Stomach (tissue), 9 donors: ENCODE data around the gene SLC16A5. TPM values are rescaled to one million over a fixed set of nuclear protein-coding genes. Genes with fewer than 3 reads are reported as not detected.

Source experiments
- DNase-seq, 2 donors: peaks; one replicate each; pipeline versions ENCODE4 v3.0.0 to v3.0.0-alpha.2; 2013 to 2019
- H3K27ac ChIP-seq, 5 donors: fragments of 200-600 bp in 4 of 5; sonication (generic) in 4 of 5; one replicate each; pipeline ENCODE4 v1.5.1; 2013 to 2019; ENCODE audit warnings: mild to moderate bottlenecking in 1 of 5, moderate library complexity in 1 of 5
- H3K27me3 ChIP-seq, 3 donors: fragments of 200-600 bp; sonication (generic); one replicate each; pipeline ENCODE4 v1.5.1; 2017 to 2019; ENCODE audit warnings: mixed run types in 1 of 3
- H3K36me3 ChIP-seq, 4 donors: fragments of 200-600 bp; sonication (generic); 1 replicate in 3 of 4; 2 replicates in 1 of 4; pipeline ENCODE4 v1.5.1; 2016 to 2019
- H3K4me1 ChIP-seq, 4 donors: fragments of 200-600 bp; sonication (generic); one replicate each; pipeline ENCODE4 v1.5.1; 2016 to 2019
- H3K4me3 ChIP-seq, 4 donors: fragments of 200-600 bp; sonication (generic) in 3 of 4; one replicate each; pipeline ENCODE4 v1.5.1; 2016 to 2019; ENCODE audit warnings: mild to moderate bottlenecking in 1 of 4
- H3K9me3 ChIP-seq, 4 donors: fragments of 200-600 bp; sonication (generic); one replicate each; pipeline ENCODE4 v1.5.1; 2016 to 2019
- EP300 ChIP-seq: sonication (generic); formaldehyde crosslinking; IDR thresholded peaks from one replicate; pipeline ENCODE4 v1.6.1; 2017; ENCODE audit warnings: antibody characterized with exemption
- POLR2A ChIP-seq, 4 donors: fragments of 450-650 bp; IDR thresholded peaks; one replicate each; pipeline ENCODE4 v1.6.1; 2016; ENCODE audit warnings: antibody characterized with exemption in 4 of 4, control low read depth in 2 of 4, mild to moderate bottlenecking in 1 of 4, moderate library complexity in 1 of 4
- POLR2AphosphoS5 ChIP-seq, 3 donors: sonication (generic); formaldehyde crosslinking; IDR thresholded peaks; one replicate each; pipeline ENCODE4 v1.6.1; 2016; ENCODE audit warnings: antibody characterized with exemption in 3 of 3
- WGBS, 5 donors: extraction: QIAGEN DNeasy Blood & Tissue Kit in 3 of 5; methylation state at CpG; one replicate each; pipeline versions ENCODE4 v1.1.5 to v1.1.7; 2013 to 2018; 5-methylcytosine and 5-hydroxymethylcytosine counted together
- intact Hi-C: fragments of 100-400 bp; cut with DNase I; formaldehyde crosslinking; loops from one replicate; pipeline ENCODE4 v1.15.1; 2023; ENCODE audit warnings: low total_unique reads
- polyA plus RNA-seq, 3 donors: library from polyadenylated mRNA; stranded (reverse); fragments of 200-250 nt; gene quantifications; one replicate each; pipeline ENCODE4 v1.2.3, GENCODE V29; 2013
- total RNA-seq, 5 donors: library from RNA; depleted of rRNA; stranded (reverse); fragments of >200 nt; gene quantifications; one replicate each; pipeline versions ENCODE4 v1.1.0 to v1.2.3, GENCODE V29; 2014 to 2016
- TF ChIP-seq, protein P1 (sequence below), 7 experiments: fragments of 450-650 bp in 4 of 7; fragments of 200-600 bp in 3 of 7; sonication (generic) in 3 of 7; IDR thresholded peaks; one replicate each; pipeline ENCODE4 v1.5.1; 2016 to 2019; ENCODE audit warnings: antibody characterized with exemption in 7 of 7, control low read depth in 2 of 7, mild to moderate bottlenecking in 1 of 7
- donor health status: healthy with polysubstance abuse.
- donor health status: Bipolar disorder and iron deficiency.
- donor health status: healthy.

The SLC16A5 gene
- total and polyA plus RNA-seq, 8 donors, result 6.8 to 132 (median 36.5) TPM

DNA sequence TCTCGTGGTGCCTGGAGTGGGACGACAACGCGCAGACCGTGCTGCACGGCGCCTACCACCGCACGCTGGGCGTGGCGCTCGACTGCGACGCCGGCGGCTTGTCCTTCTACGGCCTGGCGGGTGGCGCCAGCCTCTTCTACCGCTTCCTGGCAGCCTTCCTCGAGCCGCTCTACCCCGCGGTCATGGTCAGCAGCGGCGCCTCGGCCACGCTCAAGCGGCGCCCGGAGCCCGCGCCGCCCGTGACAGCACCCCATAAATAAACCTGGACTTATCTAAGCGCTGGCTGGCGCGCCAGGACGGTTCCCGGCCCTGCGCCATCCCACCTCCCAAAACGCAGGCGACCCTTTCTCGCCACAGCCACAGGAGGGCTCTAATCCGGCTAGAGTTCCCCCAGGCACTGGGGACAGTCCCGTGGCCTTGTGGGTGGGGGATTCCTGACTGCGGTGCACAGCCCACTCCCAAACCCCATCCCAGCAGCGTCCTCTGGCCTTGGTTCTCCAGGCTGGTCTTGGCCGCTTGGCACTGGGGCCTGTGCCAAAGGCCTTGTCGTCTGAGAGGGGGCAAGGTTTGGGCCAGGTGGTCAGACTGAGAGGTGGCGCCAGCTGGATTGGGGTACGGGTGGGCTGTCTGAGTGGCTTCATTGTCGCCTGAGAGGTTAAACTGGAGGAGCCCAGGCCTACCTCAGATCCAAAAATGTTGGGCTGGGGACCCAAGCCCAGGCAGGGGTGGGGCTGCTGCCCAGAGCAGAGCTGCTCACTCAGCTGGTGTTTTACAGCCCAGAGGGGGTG lies 10.1 kb upstream of the SLC16A5 start:
- H3K4me3 ChIP-seq, result peak overlapping the region; percentile 37 to 49 (median 45)
- TF ChIP-seq, protein P1, sequence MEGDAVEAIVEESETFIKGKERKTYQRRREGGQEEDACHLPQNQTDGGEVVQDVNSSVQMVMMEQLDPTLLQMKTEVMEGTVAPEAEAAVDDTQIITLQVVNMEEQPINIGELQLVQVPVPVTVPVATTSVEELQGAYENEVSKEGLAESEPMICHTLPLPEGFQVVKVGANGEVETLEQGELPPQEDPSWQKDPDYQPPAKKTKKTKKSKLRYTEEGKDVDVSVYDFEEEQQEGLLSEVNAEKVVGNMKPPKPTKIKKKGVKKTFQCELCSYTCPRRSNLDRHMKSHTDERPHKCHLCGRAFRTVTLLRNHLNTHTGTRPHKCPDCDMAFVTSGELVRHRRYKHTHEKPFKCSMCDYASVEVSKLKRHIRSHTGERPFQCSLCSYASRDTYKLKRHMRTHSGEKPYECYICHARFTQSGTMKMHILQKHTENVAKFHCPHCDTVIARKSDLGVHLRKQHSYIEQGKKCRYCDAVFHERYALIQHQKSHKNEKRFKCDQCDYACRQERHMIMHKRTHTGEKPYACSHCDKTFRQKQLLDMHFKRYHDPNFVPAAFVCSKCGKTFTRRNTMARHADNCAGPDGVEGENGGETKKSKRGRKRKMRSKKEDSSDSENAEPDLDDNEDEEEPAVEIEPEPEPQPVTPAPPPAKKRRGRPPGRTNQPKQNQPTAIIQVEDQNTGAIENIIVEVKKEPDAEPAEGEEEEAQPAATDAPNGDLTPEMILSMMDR (IDR thresholded peaks at IDR 0.05), result peak in 2 of 7 experiments; percentile 12 to 26
- TF ChIP-seq POLR2A (IDR thresholded peaks at IDR 0.05) (no peak), POLR2AphosphoS5 (IDR thresholded peaks at IDR 0.05) (peak; percentile 19 to 55 (median 29))
- peak; percentile 83 to 89 for DNase-seq
- no peaks in the 10 kb centered on the region for H3K36me3 ChIP-seq
- H3K9me3 ChIP-seq, result no peaks in the 10 kb centered on the region
- H3K4me1 ChIP-seq, result peaks cover 25 to 37% (median 29%) of the 10 kb centered on the region in 4 donors
- H3K27me3 ChIP-seq, result no peaks in the 10 kb centered on the region
- intact Hi-C loops, result no loop called here
- H3K27ac ChIP-seq, result peak overlapping the region; percentile 77 to 87 (median 82)
- WGBS, 5 donors, result 7 to 21% (median 8%) methylated on average over 8 to 53 of the region's 53 CpGs

DNA sequence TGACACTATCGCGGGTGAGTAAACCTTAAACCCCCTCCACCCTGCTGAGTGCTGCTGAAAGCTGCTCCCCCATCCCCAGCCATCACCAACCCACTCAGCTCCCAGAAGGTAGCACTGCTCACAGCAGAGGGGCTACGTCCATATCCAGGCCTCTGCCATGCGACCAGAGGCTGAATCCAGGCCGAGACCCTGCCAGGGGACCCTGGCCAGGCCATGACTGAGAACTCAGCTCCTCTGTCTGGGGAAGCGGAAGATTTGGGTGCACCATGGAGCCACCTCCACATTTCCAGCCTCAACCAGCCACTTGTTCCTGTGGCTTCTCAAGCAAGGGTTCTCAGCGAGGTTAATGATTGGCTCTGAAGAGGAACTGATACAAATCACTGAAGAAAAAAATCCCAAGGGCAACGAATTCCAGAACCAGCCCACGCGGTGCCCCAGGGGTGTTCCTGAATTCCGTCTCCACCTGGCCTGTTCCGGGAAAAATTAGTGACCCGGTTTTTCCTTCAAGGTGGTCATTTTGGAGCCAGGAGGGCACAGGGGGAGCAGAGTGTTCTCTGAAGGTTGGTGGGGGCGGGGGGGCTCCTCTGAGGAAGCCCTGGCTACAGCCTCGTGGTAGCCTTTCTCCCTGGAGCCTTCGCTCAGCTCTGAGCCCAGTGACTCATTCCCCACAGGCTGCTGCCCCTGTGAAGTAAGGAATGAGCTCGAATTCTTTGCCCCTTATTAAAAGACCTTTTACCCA lies 9.3 kb upstream of the SLC16A5 start:
- intact Hi-C loops, result no loop called here
- Histone ChIP-seq H3K4me3 (no peak overlapping the region), H3K27me3 (no peaks in the 10 kb centered on the region), H3K9me3 (no peaks in the 10 kb centered on the region), H3K27ac (peak overlapping the region; percentile 77 to 87 (median 82)), H3K36me3 (no peaks in the 10 kb centered on the region), H3K4me1 (peaks cover 25 to 37% (median 29%) of the 10 kb centered on the region in 4 donors)
- DNase-seq, result peak in 1 of 2 donors; percentile 54
- TF ChIP-seq POLR2AphosphoS5 (IDR thresholded peaks at IDR 0.05), result no peak
- no peak for TF ChIP-seq EP300
- no peak for TF ChIP-seq POLR2A (IDR thresholded peaks at IDR 0.05)
- TF ChIP-seq, protein P1 (IDR thresholded peaks at IDR 0.05), result no peak
- 48 to 63% (median 54%) methylated on average over 13 to 17 of the region's 17 CpGs for WGBS, 5 donors

DNA sequence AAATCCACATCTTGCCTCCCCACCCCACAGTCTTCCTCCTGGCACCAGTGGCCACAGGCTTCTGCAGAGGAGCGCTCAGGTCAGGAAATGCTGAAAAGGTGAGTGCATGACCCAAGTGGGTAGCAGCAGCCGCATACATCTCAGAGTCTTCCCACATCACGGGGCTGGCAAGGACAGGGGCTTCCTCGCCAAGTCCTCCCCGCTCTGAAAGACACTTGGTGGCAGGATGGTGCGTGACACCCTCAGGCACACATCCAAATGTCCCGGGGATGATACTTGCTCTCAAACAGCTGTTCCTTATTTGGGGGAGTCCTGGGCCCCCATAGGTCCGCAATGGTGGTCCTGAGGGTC lies 8.8 kb upstream of the SLC16A5 start:
- WGBS, 5 donors, result 69 to 89% (median 77%) methylated on average over 7 to 8 of the region's 8 CpGs
- H3K27ac ChIP-seq, result peak overlapping the region in 4 of 5 donors; percentile 81 to 87 (median 82)

More for the DNA sequence above, 8.8 kb upstream of the SLC16A5 start:
- no peak for DNase-seq
- Histone ChIP-seq H3K4me3 (no peak overlapping the region), H3K4me1 (peaks cover 25 to 42% (median 29%) of the 10 kb centered on the region in 4 donors), H3K36me3 (no peaks in the 10 kb centered on the region), H3K27me3 (no peaks in the 10 kb centered on the region), H3K9me3 (no peaks in the 10 kb centered on the region)
- no peak for TF ChIP-seq POLR2A (IDR thresholded peaks at IDR 0.05)
- TF ChIP-seq POLR2AphosphoS5 (IDR thresholded peaks at IDR 0.05), result no peak
- TF ChIP-seq, protein P1 (IDR thresholded peaks at IDR 0.05), result no peak
- TF ChIP-seq EP300, result no peak
- intact Hi-C loops, result no loop called here
